ENCODE data around the gene FGF2. TPM values are rescaled to one million over a fixed set of nuclear protein-coding genes. Genes with fewer than 3 reads are reported as not detected.

Gene FGF2
- total RNA-seq, 4 donors from 2014 or later = 32.5 to 54.7 (median 41.8) TPM

- WGBS, 2 donors (ENCODE audit: low coverage in 1 of 2) = 8 to 10% methylated on average over 10 of the region's 10 CpGs
- ATAC-seq = peak; percentile 63
Observed at GRCh38 chr4:122827879-122828601, 1.4 kb downstream of the FGF2 start.

DNA sequence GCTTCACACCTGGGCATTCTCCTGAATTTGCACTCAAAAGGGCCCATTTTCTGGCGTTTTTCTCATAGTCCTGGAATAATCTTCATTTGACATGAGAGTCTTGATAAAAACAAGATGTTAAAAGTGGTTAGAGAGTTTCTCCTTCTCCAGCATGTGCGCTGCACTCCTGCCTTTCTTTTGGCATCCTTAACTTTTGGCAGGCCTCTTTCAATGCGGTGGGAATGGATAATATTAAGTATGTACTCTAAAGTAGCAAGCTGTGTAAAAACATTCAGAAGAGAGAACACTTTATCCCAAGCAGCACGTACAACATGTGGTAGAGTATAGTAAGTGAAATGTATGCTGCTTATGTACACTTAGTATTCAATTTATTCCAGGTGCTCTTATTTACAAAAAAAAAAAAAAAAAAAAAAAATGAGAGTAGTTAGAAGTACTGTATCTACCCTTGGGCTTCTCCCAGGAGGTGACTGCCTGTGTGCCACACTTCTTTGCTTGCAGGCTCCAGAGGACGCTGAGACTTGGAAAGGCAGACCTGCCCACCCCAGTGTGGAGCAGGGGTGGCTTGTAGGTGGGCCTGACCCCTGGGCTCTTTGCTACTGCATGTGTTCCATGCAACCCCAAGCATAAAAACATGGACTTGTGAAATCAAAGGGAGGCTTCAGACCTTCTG is 3.9 kb downstream of the FGF2 start:
- no peak overlapping the region for H3K4me3 ChIP-seq
- no peaks in the 10 kb centered on the region for H3K9me3 ChIP-seq
- 23 to 25% methylated on average over 4 to 5 of the region's 5 CpGs for WGBS, 2 donors (ENCODE audit: low coverage in 1 of 2)
- no peak for TF ChIP-seq POLR2A (IDR thresholded peaks at IDR 0.05)
- TF ChIP-seq CTCF (IDR thresholded peaks at IDR 0.05) = no peak
- no peak for TF ChIP-seq EP300 (IDR thresholded peaks at IDR 0.05)
- peak; percentile 22 for TF ChIP-seq POLR2AphosphoS5 (IDR thresholded peaks at IDR 0.05)
- H3K36me3 ChIP-seq = no peaks in the 10 kb centered on the region
- no peak for ATAC-seq
- peaks cover 10 to 88% (median 23%) of the 10 kb centered on the region in 3 donors for H3K4me1 ChIP-seq
- peak overlapping the region in 3 of 4 donors; percentile 39 to 62 (median 47) for H3K27ac ChIP-seq
- no peaks in the 10 kb centered on the region for H3K27me3 ChIP-seq

More at GRCh38 chr4:122827879-122828601, 1.4 kb downstream of the FGF2 start:
- H3K27me3 ChIP-seq = no peaks in the 10 kb centered on the region
- peak overlapping the region; percentile 86 to 92 for H3K4me3 ChIP-seq
- no peak for TF ChIP-seq EP300 (IDR thresholded peaks at IDR 0.05)
- TF ChIP-seq POLR2AphosphoS5 (IDR thresholded peaks at IDR 0.05) = peak; percentile 63
- peak; percentile 15 to 68 (median 55) for TF ChIP-seq CTCF (IDR thresholded peaks at IDR 0.05)
- H3K9me3 ChIP-seq = no peaks in the 10 kb centered on the region
- H3K4me1 ChIP-seq = peaks cover 8 to 67% (median 15%) of the 10 kb centered on the region in 3 donors
- no peaks in the 10 kb centered on the region for H3K36me3 ChIP-seq
- H3K27ac ChIP-seq = peak overlapping the region; percentile 89 to 97 (median 94)

DNA sequence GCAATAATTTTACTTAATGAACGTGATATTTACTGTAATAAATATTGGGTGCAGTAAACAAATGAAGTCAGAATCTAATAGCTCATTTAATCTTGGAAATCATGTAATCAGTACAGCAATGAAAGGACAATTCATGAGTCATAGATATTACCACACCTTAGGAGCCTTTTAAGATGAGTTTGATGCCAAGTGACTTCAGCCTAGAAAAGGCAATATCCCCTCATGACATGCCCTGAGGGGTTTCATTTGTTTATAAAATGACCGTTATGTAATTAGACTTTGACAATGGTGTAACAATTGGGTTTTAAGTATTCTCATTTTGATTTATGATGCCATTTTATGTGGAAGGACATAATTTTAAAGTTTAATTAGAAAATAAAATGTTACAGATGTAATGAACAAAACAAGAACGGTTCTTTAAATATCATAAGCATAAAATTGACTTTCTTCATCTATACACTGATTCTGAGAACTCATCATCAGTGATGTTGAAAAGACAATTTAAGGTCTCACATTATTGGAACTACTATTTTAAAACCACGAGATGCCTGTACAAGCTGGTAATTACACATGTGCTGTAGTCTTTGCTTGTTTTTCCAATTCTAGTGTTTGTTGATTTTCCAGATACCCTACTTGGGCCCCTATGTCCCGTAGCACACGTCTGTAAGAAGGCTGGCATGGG is 5.0 kb downstream of the FGF2 start:
- Histone ChIP-seq H3K27ac (peak overlapping the region in 3 of 4 donors; percentile 46 to 62 (median 55)), H3K4me3 (no peak overlapping the region), H3K27me3 (no peaks in the 10 kb centered on the region), H3K4me1 (peaks cover 12 to 92% (median 23%) of the 10 kb centered on the region in 3 donors), H3K9me3 (no peaks in the 10 kb centered on the region), H3K36me3 (no peaks in the 10 kb centered on the region)
- TF ChIP-seq POLR2A (IDR thresholded peaks at IDR 0.05) (no peak), POLR2AphosphoS5 (IDR thresholded peaks at IDR 0.05) (peak; percentile 52), EP300 (IDR thresholded peaks at IDR 0.05) (no peak), CTCF (IDR thresholded peaks at IDR 0.05) (no peak)
- ATAC-seq = peak; percentile 50
- 57 to 70% methylated on average over 6 of the region's 6 CpGs for WGBS, 2 donors (ENCODE audit: low coverage in 1 of 2)

- TF ChIP-seq CTCF (IDR thresholded peaks at IDR 0.05) (no peak), EP300 (IDR thresholded peaks at IDR 0.05) (no peak), POLR2AphosphoS5 (IDR thresholded peaks at IDR 0.05) (no peak), POLR2A (IDR thresholded peaks at IDR 0.05) (no peak)
- H3K27ac ChIP-seq = peak overlapping the region in 2 of 4 donors; percentile 2 to 46
- H3K4me1 ChIP-seq = peaks cover 12 to 100% (median 23%) of the 10 kb centered on the region in 3 donors
- H3K27me3 ChIP-seq = no peaks in the 10 kb centered on the region
- ATAC-seq = no peak
- H3K36me3 ChIP-seq = no peaks in the 10 kb centered on the region
- 86 to 100% methylated on average over 1 of the region's 1 CpG for WGBS, 2 donors (ENCODE audit: low coverage in 1 of 2)
- H3K9me3 ChIP-seq = no peaks in the 10 kb centered on the region
- no peak overlapping the region for H3K4me3 ChIP-seq
Observed at GRCh38 chr4:122832732-122833131, 6.1 kb downstream of the FGF2 start.
